GM19240 (cell line): ENCODE data around the gene ILK.

Experiments used
- DNase-seq: peaks from one replicate; pipeline ENCODE4 v3.0.0; 2011; ENCODE audit warnings: low spot score; ENCODE audit not compliant: insufficient read length

The ILK gene

GRCh38 chr11:6655790-6656583 is 52.4 kb downstream of the ILK start, which contains the start of gene DCHS1:
DCHS1 (minus strand) TSS chr11:6655809; CDS start chr11:6641613, 14,196 bp downstream.
- no peak for DNase-seq

- no peak for DNase-seq
Observed at GRCh38 chr11:6656584-6656915, 53.0 kb downstream of the ILK start.

- DNase-seq: no peak
Observed at GRCh38 chr11:6656936-6657335, 53.4 kb downstream of the ILK start.

- no peak for DNase-seq
Observed at GRCh38 chr11:6657346-6657745, 53.8 kb downstream of the ILK start.

GRCh38 chr11:6658647-6659046 is 55.1 kb downstream of the ILK start:
- no peak for DNase-seq
